ENCODE results near the gene TUT4. TPM values are rescaled to one million over a fixed set of nuclear protein-coding genes. Genes with fewer than 3 reads are reported as not detected.

TUT4 gene
- total RNA-seq, 2 donors from 2014 or later = 35.8 to 39.8 TPM

GRCh38 chr1:52487632-52488031 is 65.3 kb downstream of the TUT4 start:
- DNase-seq (ENCODE audit: low spot score) = no peak
- intact Hi-C loops (cut with DNase I) = no loop called here

DNA sequence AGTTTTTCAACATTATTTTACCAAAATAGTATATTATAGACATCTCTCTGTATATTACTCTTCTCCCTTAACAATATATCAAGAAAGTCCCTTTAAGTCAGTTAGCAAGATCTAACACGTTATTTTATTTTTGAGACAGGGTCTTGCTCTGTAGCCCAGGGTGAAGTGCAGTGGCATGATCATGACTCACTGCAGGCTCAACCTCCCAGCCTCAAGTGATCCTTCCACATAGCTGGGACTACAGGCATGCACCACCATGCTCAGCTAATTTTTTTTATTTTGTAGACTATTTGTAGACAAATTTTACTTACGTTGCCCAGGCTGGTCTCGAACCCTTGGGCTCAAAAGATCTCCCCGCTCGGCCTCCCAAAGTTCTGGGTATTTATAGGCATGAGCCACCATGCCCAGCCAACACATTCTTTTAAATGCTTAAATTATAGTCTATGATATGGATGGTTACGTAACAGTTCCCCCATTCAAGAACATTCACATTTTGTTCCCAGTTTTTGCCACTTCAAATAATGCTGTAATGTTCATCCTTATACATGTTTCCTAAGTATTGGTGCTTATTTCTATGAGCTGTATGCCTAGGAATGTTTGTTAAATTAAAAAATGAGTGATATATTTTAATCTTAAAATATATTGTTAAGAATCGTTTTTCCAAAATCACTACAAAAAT is 70.4 kb downstream of the TUT4 start:
- no peak for DNase-seq (ENCODE audit: low spot score)
- intact Hi-C loops (cut with DNase I) = no loop called here

- intact Hi-C loops (cut with DNase I) = no loop called here
- DNase-seq (ENCODE audit: low spot score) = no peak
Measured at GRCh38 chr1:52479076-52479475, 73.8 kb downstream of the TUT4 start.

DNA sequence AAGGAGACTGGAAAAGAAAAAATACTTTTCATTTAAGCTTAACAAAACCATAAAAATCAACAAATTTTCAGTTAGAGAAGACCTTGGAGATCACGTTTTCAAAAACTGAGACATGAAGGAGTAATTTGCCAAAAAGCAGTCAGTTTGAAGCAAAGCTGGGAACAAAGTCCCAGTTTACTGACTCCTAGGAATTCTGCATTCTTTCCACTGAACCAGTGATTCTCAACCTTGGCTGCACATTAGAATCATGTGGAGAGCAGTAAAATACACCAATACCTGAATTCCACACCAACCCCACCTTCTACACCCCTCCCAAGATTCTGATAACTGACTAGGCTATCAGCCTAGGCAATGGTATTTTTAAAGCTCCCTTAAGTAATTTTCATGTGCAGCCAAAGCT is 75.0 kb downstream of the TUT4 start:
- DNase-seq (ENCODE audit: low spot score) = no peak
- intact Hi-C loops (cut with DNase I) = no loop called here

GRCh38 chr1:52476943-52477342 is 75.9 kb downstream of the TUT4 start:
- DNase-seq (ENCODE audit: low spot score) = no peak
- intact Hi-C loops (cut with DNase I) = no loop called here

DNA sequence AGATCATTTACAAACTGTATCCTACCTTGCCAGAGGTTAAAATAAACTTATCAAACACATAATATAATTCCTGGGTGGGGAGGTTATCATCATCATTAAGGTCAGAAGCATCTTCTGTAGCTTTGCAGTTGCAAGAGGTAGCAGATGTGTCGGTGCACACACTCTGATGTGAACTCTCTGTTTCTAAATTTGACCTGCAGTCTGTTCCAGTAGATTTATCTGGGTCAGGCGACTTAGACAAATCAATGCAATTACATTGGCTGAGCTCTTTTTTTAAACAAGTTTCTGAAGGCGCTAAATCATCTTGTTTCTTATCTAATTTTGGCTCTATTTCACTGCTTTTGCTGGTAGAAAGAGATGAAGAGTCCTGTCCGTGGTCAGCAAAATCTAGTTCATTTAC is 78.1 kb downstream of the TUT4 start:
- no peak for DNase-seq (ENCODE audit: low spot score)
- intact Hi-C loops (cut with DNase I) = loop anchor here in 1 of 2 donors (5.0 kb wide), 1 partner anchor 63 kb away; no protein-coding TSS in a partner anchor

- intact Hi-C loops (cut with DNase I) = loop anchor here in 1 of 2 donors (5.0 kb wide), 1 partner anchor 61 kb away; no protein-coding TSS in a partner anchor
- DNase-seq (ENCODE audit: low spot score) = no peak
Measured at GRCh38 chr1:52473039-52473438, 79.9 kb downstream of the TUT4 start.

DNA sequence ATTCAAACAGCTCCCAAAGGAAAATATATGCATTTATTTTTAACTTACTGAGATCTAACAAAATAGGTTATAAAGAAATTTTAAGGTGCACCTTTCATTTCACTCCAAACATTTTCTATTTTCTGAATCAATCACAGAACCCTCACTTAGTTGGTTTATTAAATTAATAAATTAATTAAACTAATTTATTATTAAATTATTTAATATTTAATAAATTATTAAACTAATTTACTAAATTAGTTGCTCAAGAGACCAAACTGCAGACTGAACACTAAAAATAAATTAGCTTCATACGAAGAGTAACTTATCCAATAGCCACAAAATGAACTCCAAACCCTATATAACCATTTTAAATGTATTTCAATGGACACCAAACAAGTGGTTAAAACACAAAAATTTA is 80.5 kb downstream of the TUT4 start:
- intact Hi-C loops (cut with DNase I) = loop anchor here in 1 of 2 donors (5.0 kb wide), 1 partner anchor 60 kb away; no protein-coding TSS in a partner anchor
- no peak for DNase-seq (ENCODE audit: low spot score)

DNA sequence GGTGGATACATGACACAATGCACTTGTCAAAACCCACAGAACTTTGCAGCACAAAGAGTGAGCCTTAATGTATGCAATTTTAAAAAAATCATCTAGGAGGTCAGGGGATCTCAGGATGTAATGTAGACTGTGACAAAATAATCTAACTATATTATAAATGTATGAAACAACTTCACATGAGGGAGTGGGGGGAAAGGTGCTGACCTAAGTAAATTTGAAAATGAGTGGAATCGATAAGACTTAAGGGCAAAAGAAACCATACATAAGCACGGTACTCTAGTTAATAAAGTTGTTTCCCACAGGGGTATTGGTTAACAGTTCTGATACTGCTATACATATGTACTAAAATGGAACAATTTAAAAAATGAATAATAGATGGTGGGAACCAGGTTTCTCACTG is 83.8 kb downstream of the TUT4 start:
- no peak for DNase-seq (ENCODE audit: low spot score)
- intact Hi-C loops (cut with DNase I) = no loop called here

DNA sequence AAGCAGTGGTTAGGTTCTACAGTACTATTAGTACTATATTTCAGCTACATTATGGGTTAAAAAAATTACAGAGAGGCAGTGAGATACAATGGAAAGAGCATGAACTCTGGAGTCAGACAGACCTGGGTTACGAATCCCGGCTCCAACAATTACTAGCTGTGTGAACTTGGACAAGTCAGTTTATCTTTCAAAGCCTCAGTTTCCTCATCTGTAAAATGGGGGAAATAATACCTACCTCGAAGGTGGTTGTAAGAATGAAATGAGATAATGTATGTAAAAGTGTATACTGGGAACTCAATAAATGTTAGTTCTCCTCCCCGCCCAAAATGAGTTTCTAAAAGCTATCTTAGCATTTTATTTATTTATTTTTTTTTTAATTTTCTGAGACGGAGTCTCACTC is 89.0 kb downstream of the TUT4 start:
- intact Hi-C loops (cut with DNase I) = no loop called here
- DNase-seq (ENCODE audit: low spot score) = no peak

- no peak for DNase-seq (ENCODE audit: low spot score)
- intact Hi-C loops (cut with DNase I) = no loop called here
Measured at GRCh38 chr1:52461821-52462220, 91.1 kb downstream of the TUT4 start.

- no peak for DNase-seq (ENCODE audit: low spot score)
- intact Hi-C loops (cut with DNase I) = no loop called here
Measured at GRCh38 chr1:52460694-52461093, 92.2 kb downstream of the TUT4 start.

DNA sequence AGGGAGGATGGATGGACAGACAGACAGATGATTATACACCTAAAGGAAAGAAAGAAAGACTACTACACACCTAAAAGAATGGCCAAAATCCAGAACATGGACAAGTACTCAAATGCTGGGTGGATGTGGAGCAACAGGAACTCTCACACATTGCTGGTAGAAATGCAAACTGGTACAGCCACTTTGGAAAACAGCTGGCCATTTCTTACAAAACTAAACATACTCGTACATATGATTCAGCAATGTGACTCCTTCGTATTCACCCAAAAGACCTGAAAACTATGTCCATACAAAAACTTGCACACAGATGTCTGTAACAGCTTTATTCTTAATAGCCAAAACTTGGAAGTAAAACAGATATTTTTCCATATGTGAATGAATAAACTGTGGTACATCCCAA is 97.2 kb downstream of the TUT4 start:
- intact Hi-C loops (cut with DNase I) = no loop called here
- DNase-seq (ENCODE audit: low spot score) = no peak

DNA sequence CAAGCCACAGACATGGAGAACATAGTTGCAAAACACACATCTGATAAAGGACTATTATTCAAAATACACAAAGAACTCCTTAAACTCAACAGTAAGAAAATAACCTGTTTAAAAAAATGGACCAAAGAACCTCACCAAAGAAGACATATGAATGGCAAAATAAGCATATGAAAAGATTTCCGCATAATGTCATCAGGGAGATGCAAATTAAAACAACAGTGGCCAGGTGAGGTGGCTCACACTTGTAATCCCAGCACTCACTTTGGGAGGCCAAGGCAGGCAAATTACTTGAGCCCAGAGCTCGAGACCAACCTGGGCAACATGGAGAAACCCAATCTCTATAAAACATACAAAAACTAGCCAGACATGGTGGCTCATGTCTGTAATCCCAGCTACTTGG is 98.1 kb downstream of the TUT4 start:
- no peak for DNase-seq (ENCODE audit: low spot score)
- intact Hi-C loops (cut with DNase I) = no loop called here

DNA sequence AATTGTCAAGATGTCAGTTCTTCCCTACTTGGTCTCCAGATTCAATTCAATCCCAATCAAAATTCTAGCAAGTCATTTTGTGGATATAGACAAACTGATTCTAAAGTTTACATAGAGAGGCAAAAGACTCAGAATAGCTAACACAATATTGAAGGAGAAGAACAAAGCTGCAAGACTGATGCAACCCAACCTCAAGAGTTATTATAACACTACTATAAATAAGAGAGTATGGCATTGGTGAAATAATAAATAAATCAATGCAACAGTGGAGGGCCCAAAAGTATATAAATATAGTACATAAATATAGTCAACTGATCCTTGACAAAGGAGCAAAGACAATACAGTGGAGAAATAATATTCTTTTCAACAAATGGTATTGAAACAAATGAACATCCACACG is 98.8 kb downstream of the TUT4 start:
- DNase-seq (ENCODE audit: low spot score) = no peak
- intact Hi-C loops (cut with DNase I) = no loop called here

- DNase-seq (ENCODE audit: low spot score) = no peak
- intact Hi-C loops (cut with DNase I) = no loop called here
Measured at GRCh38 chr1:52444463-52444862, 108.4 kb downstream of the TUT4 start.

DNA sequence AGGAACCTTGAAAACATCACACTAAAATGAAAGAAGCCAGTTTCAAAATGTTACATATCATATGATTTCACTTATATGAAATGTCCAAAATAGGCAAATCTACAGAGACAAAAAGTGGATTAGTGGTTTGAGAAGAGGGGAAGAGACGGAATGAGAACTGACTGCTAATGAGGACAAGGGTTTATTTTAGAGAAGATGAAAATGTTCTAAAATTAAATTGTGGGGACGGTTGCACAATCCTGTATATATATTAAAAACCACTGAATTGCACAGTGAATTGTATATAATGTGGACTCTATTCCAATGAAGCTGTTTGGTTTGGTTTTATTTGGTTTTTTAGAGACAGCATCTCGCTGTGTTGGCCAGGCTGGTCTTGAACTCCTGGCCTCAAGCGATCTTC is 112.9 kb downstream of the TUT4 start:
- DNase-seq (ENCODE audit: low spot score) = no peak
- intact Hi-C loops (cut with DNase I) = no loop called here

DNA sequence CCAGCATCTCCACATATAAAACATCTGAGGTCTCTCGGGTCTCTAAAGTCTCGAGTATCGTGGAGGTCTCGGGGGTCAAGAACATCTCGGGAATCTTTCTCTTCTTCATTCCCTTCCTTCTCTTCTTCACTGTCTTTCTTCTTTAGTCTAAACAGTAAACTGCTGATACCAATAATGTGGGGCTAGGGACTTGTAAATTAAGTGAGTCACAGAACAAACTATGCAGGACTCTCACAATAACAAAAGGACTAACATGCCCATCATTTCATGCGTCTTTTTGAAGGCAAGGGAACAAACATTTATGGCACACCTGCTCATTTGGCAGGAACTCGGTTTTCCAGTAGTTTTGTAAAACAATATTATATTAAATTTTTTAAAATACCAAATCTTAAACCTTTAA is 116.1 kb downstream of the TUT4 start:
- DNase-seq (ENCODE audit: low spot score) = no peak
- intact Hi-C loops (cut with DNase I) = no loop called here

DNA sequence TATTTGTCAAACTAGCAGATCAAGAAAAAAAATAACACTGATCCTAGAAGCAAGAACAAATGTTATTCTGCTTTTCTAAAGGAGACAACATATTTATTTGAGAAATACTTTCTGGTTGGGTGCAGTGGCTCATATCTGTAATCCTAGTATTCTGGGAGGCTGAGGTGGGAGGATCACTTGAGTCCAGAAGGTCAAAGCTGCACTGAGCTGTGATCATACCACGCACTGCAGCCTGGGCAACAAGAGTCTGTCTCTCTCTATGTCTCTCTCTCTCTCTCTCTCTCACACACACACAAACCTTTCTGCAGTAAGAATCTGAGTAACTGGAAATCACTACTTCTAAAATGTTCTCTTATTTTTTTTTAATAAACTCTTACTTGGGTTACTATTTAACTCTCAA is 117.2 kb downstream of the TUT4 start:
- intact Hi-C loops (cut with DNase I) = no loop called here
- DNase-seq (ENCODE audit: low spot score) = no peak

DNA sequence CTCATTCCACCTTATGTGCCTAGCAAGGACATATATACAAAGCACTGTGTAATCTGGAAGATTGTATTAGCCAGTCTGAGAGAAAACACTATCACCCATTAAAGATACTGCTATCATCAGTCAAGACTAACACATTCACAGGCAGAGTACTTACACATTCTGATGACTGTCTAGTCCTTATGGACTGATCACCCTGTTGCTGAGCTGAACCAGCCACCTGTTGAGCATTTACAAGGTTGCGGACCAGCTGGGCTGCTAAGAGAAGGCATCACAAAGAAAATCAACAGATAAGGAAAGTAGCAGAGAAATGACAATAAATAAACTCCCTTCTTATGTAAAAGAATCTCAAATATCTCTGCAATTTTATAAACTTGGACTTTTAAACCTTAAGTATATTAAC is 117.7 kb downstream of the TUT4 start:
- intact Hi-C loops (cut with DNase I) = no loop called here
- no peak for DNase-seq (ENCODE audit: low spot score)

- intact Hi-C loops (cut with DNase I) = no loop called here
- DNase-seq (ENCODE audit: low spot score) = no peak
Measured at GRCh38 chr1:52432807-52433206, 120.1 kb downstream of the TUT4 start.

GRCh38 chr1:52427152-52427551 is 125.7 kb downstream of the TUT4 start:
- intact Hi-C loops (cut with DNase I) = no loop called here
- DNase-seq (ENCODE audit: low spot score) = no peak

All from posterior vena cava (tissue), 2 donors.